Measurements from ENCODE around the gene TAC3.
"Not testable (repeated sequence)": the region's sequence is repeated elsewhere in the genome, so short reads cannot be mapped to it uniquely, and the experiment has no call there.

The TAC3 gene

GRCh38 chr12:56987551-56988053 is 28.7 kb downstream of the TAC3 start:
- DNase-seq (ENCODE audit: extremely low read depth in 1 of 2, low read depth in 1 of 2) = peak in 1 of 2 donors; percentile 67

GRCh38 chr12:56987011-56987410 is 29.3 kb downstream of the TAC3 start:
- DNase-seq (ENCODE audit: extremely low read depth in 1 of 2, low read depth in 1 of 2) = no peak

- DNase-seq (ENCODE audit: extremely low read depth in 1 of 2, low read depth in 1 of 2) = not testable (repeated sequence)
Measured at GRCh38 chr12:56985714-56986113, 30.6 kb downstream of the TAC3 start.

- DNase-seq (ENCODE audit: extremely low read depth in 1 of 2, low read depth in 1 of 2) = no peak
Measured at GRCh38 chr12:56983386-56983785, 32.9 kb downstream of the TAC3 start.

- not testable (repeated sequence) for DNase-seq (ENCODE audit: extremely low read depth in 1 of 2, low read depth in 1 of 2)
Measured at GRCh38 chr12:56982578-56983236, 33.6 kb downstream of the TAC3 start.

GRCh38 chr12:56980941-56981530 is 35.3 kb downstream of the TAC3 start:
- no peak for DNase-seq (ENCODE audit: extremely low read depth in 1 of 2, low read depth in 1 of 2)

GRCh38 chr12:56980268-56980667 is 36.1 kb downstream of the TAC3 start:
- DNase-seq (ENCODE audit: extremely low read depth in 1 of 2, low read depth in 1 of 2) = no peak

- no peak for DNase-seq (ENCODE audit: extremely low read depth in 1 of 2, low read depth in 1 of 2)
Measured at GRCh38 chr12:56979628-56980027, 36.7 kb downstream of the TAC3 start.

- DNase-seq (ENCODE audit: extremely low read depth in 1 of 2, low read depth in 1 of 2) = no peak
Measured at GRCh38 chr12:56978397-56979138, 37.8 kb downstream of the TAC3 start.

GRCh38 chr12:56977361-56977760 is 39.0 kb downstream of the TAC3 start:
- DNase-seq (ENCODE audit: extremely low read depth in 1 of 2, low read depth in 1 of 2) = not testable (repeated sequence)

- DNase-seq (ENCODE audit: extremely low read depth in 1 of 2, low read depth in 1 of 2) = not testable (repeated sequence)
Measured at GRCh38 chr12:56974224-56974623, 42.1 kb downstream of the TAC3 start.

- not testable (repeated sequence) for DNase-seq (ENCODE audit: extremely low read depth in 1 of 2, low read depth in 1 of 2)
Measured at GRCh38 chr12:56968910-56969309, 47.4 kb downstream of the TAC3 start.

- not testable (repeated sequence) for DNase-seq (ENCODE audit: extremely low read depth in 1 of 2, low read depth in 1 of 2)
Measured at GRCh38 chr12:56965997-56966642, 50.2 kb downstream of the TAC3 start.

- DNase-seq (ENCODE audit: extremely low read depth in 1 of 2, low read depth in 1 of 2) = not testable (repeated sequence)
Measured at GRCh38 chr12:56965124-56965523, 51.2 kb downstream of the TAC3 start.

- DNase-seq (ENCODE audit: extremely low read depth in 1 of 2, low read depth in 1 of 2) = not testable (repeated sequence)
Measured at GRCh38 chr12:56963557-56963956, 52.8 kb downstream of the TAC3 start.

GRCh38 chr12:56962247-56962646 is 54.1 kb downstream of the TAC3 start:
- DNase-seq (ENCODE audit: extremely low read depth in 1 of 2, low read depth in 1 of 2) = not testable (repeated sequence)

Measured in activated CD8-positive, alpha-beta memory T cell treated with anti-CD3 and anti-CD28 coated beads for 1 hour (primary cell).